Mesenteric fat pad (tissue), 1 donor: Measurements from ENCODE around the gene CCDC9B. TPM values are rescaled to one million over a fixed set of nuclear protein-coding genes. Genes with fewer than 3 reads are reported as not detected.

Experiments
- DNase-seq: peaks from one replicate; pipeline ENCODE4 v3.0.0-alpha.2; 2020; ENCODE audit warnings: low spot score
- total RNA-seq: library from RNA; stranded (reverse); fragmentation: NEBNext Ultra II Directional; extraction: Animal tissue kit (Norgen Biotek cat#: 25700); gene quantifications from one replicate; pipeline ENCODE4 v1.2.1, GENCODE V29; 2021
- donor health status: DM: yes; HTN: yes; CAD: no.

CCDC9B gene
- total RNA-seq, 1 donor from 2014 or later = 10.6 TPM

GRCh38 chr15:40310001-40310959, 30.5 kb downstream of the CCDC9B start:
- DNase-seq = no peak

- DNase-seq = no peak
Observed at GRCh38 chr15:40309344-40309862, 31.3 kb downstream of the CCDC9B start.

- no peak for DNase-seq
Observed at GRCh38 chr15:40307421-40308211, 33.1 kb downstream of the CCDC9B start, which contains the start of gene PLCB2. TSS of gene PLCB2 (minus strand) at chr15:40307935. CDS start at chr15:40307672, 263 bp downstream.

GRCh38 chr15:40306908-40307307, 33.8 kb downstream of the CCDC9B start:
- DNase-seq = no peak

- DNase-seq = no peak
Observed at GRCh38 chr15:40306371-40306770, 34.4 kb downstream of the CCDC9B start.

GRCh38 chr15:40305281-40305680, 35.5 kb downstream of the CCDC9B start:
- DNase-seq = no peak

GRCh38 chr15:40303576-40303975, 37.2 kb downstream of the CCDC9B start:
- DNase-seq = no peak

- no peak for DNase-seq
Observed at GRCh38 chr15:40302981-40303380, 37.8 kb downstream of the CCDC9B start.

- DNase-seq = no peak
Observed at GRCh38 chr15:40302288-40302886, 38.4 kb downstream of the CCDC9B start.

- DNase-seq = no peak
Observed at GRCh38 chr15:40301467-40302179, 39.1 kb downstream of the CCDC9B start.

GRCh38 chr15:40300771-40301170, 40.0 kb downstream of the CCDC9B start:
- DNase-seq = no peak

- no peak for DNase-seq
Observed at GRCh38 chr15:40300367-40300766, 40.4 kb downstream of the CCDC9B start.

GRCh38 chr15:40298216-40298935, 42.4 kb downstream of the CCDC9B start:
- no peak for DNase-seq

GRCh38 chr15:40297356-40297755, 43.4 kb downstream of the CCDC9B start:
- DNase-seq = no peak

- no peak for DNase-seq
Observed at GRCh38 chr15:40296561-40297230, 44.0 kb downstream of the CCDC9B start.

GRCh38 chr15:40295877-40296560, 44.7 kb downstream of the CCDC9B start:
- DNase-seq = no peak

GRCh38 chr15:40295297-40295696, 45.4 kb downstream of the CCDC9B start:
- DNase-seq = no peak
